Parathyroid adenoma (tissue), 2 donors: ENCODE data around the gene TEKTIP1.
"Not testable (repeated sequence)": the region's sequence is repeated elsewhere in the genome, so short reads cannot be mapped to it uniquely, and the experiment has no call there.

Source experiments
- H2AFZ ChIP-seq: fragments of 300-600 bp; sonication (generic); one replicate; pipeline ENCODE4 v1.7.0; 2017; ENCODE audit warnings: antibody characterized with exemption, mild to moderate bottlenecking
- H3K27ac ChIP-seq: fragments of 300-600 bp; sonication (generic); one replicate; pipeline ENCODE4 v1.7.0; 2017
- H3K27me3 ChIP-seq: fragments of 300-600 bp; sonication (generic); one replicate; pipeline ENCODE4 v1.7.0; 2017; ENCODE audit warnings: low read length; ENCODE audit not compliant: control insufficient read depth, insufficient read depth
- H3K36me3 ChIP-seq: fragments of 300-600 bp; sonication (generic); one replicate; pipeline ENCODE4 v1.7.0; 2017; ENCODE audit warnings: low read length; ENCODE audit not compliant: control insufficient read depth, insufficient read depth
- H3K4me1 ChIP-seq: fragments of 300-600 bp; sonication (generic); one replicate; pipeline ENCODE4 v1.7.0; 2017; ENCODE audit warnings: control low read depth
- H3K4me2 ChIP-seq: fragments of 300-600 bp; sonication (generic); one replicate; pipeline ENCODE4 v1.7.0; 2017; ENCODE audit warnings: low read length
- H3K4me3 ChIP-seq: fragments of 300-600 bp; sonication (generic); one replicate; pipeline ENCODE4 v1.7.0; 2017; ENCODE audit warnings: low read depth, low read length
- H3K79me2 ChIP-seq: fragments of 300-600 bp; sonication (generic); one replicate; pipeline ENCODE4 v1.7.0; 2017; ENCODE audit warnings: control low read depth
- H3K9ac ChIP-seq: fragments of 300-600 bp; sonication (generic); one replicate; pipeline ENCODE4 v1.7.0; 2017; ENCODE audit warnings: mild to moderate bottlenecking
- H3K9me3 ChIP-seq: fragments of 300-600 bp; sonication (generic); one replicate; pipeline ENCODE4 v1.7.0; 2017; ENCODE audit warnings: low read length; ENCODE audit not compliant: control insufficient read depth
- CTCF ChIP-seq: fragments of 300-600 bp; sonication (generic); IDR thresholded peaks from one replicate; pipeline ENCODE4 v1.7.0; 2017; ENCODE audit warnings: antibody characterized with exemption, mild to moderate bottlenecking
- donor health status: primary hyperparathyroidism.

TEKTIP1 gene

GRCh38 chr19:3576696-3577443, 37.9 kb downstream of the TEKTIP1 start:
- no peak overlapping the region for H3K9ac ChIP-seq

GRCh38 chr19:3577723-3578344, 38.9 kb downstream of the TEKTIP1 start:
- no peak overlapping the region for H3K27ac ChIP-seq
- H3K9me3 ChIP-seq, result no peaks in the 10 kb centered on the region
- no peaks in the 10 kb centered on the region for H3K79me2 ChIP-seq
- no peaks in the 10 kb centered on the region for H3K4me1 ChIP-seq
- no peak overlapping the region for H3K4me2 ChIP-seq
- no peaks in the 10 kb centered on the region for H3K27me3 ChIP-seq
- H3K4me3 ChIP-seq, result no peak overlapping the region
- H2AFZ ChIP-seq, result no peak overlapping the region
- TF ChIP-seq CTCF, result no peak
- no peaks in the 10 kb centered on the region for H3K36me3 ChIP-seq
- H3K9ac ChIP-seq, result no peak overlapping the region

More at GRCh38 chr19:3576696-3577443, 37.9 kb downstream of the TEKTIP1 start:
- H2AFZ ChIP-seq, result no peak overlapping the region
- H3K4me3 ChIP-seq, result peak overlapping the region; percentile 9
- H3K27ac ChIP-seq, result no peak overlapping the region
- no peaks in the 10 kb centered on the region for H3K9me3 ChIP-seq
- TF ChIP-seq CTCF, result no peak
- no peaks in the 10 kb centered on the region for H3K27me3 ChIP-seq
- H3K79me2 ChIP-seq, result no peaks in the 10 kb centered on the region
- no peaks in the 10 kb centered on the region for H3K36me3 ChIP-seq
- H3K4me1 ChIP-seq, result peaks cover 4% of the 10 kb centered on the region
- H3K4me2 ChIP-seq, result peak overlapping the region; percentile 17

- Histone ChIP-seq H3K4me2 (no peak overlapping the region), H3K9me3 (no peaks in the 10 kb centered on the region), H3K79me2 (no peaks in the 10 kb centered on the region), H3K9ac (no peak overlapping the region), H3K4me1 (no peaks in the 10 kb centered on the region), H3K27ac (no peak overlapping the region), H3K27me3 (no peaks in the 10 kb centered on the region), H3K4me3 (no peak overlapping the region), H2AFZ (no peak overlapping the region), H3K36me3 (no peaks in the 10 kb centered on the region)
- TF ChIP-seq CTCF, result no peak
Measured at GRCh38 chr19:3578390-3578789, 39.4 kb downstream of the TEKTIP1 start.

- no peak overlapping the region for H2AFZ ChIP-seq
- H3K4me3 ChIP-seq, result no peak overlapping the region
- H3K9me3 ChIP-seq, result no peaks in the 10 kb centered on the region
- H3K79me2 ChIP-seq, result no peaks in the 10 kb centered on the region
- H3K4me2 ChIP-seq, result no peak overlapping the region
- H3K36me3 ChIP-seq, result no peaks in the 10 kb centered on the region
- H3K9ac ChIP-seq, result no peak overlapping the region
- TF ChIP-seq CTCF, result no peak
- no peaks in the 10 kb centered on the region for H3K27me3 ChIP-seq
- H3K27ac ChIP-seq, result no peak overlapping the region
- H3K4me1 ChIP-seq, result no peaks in the 10 kb centered on the region
Measured at GRCh38 chr19:3580156-3580934, 41.4 kb downstream of the TEKTIP1 start.

- not testable (repeated sequence) for H3K4me2 ChIP-seq, H3K27ac ChIP-seq, H3K27me3 ChIP-seq, H3K9ac ChIP-seq, H3K4me1 ChIP-seq, H3K4me3 ChIP-seq, H3K36me3 ChIP-seq, H3K9me3 ChIP-seq, H3K79me2 ChIP-seq, H2AFZ ChIP-seq
Measured at GRCh38 chr19:3581792-3582191, 42.8 kb downstream of the TEKTIP1 start.

- H3K27me3 ChIP-seq, result not testable (repeated sequence)
Measured at GRCh38 chr19:3584036-3584802, 45.2 kb downstream of the TEKTIP1 start.

More at GRCh38 chr19:3584036-3584802, 45.2 kb downstream of the TEKTIP1 start:
- not testable (repeated sequence) for H3K9ac ChIP-seq, H3K4me1 ChIP-seq, H3K79me2 ChIP-seq, H2AFZ ChIP-seq, H3K36me3 ChIP-seq, H3K4me2 ChIP-seq, H3K27ac ChIP-seq, H3K9me3 ChIP-seq, H3K4me3 ChIP-seq
